ENCODE results near the gene GOLGB1.

DNA sequence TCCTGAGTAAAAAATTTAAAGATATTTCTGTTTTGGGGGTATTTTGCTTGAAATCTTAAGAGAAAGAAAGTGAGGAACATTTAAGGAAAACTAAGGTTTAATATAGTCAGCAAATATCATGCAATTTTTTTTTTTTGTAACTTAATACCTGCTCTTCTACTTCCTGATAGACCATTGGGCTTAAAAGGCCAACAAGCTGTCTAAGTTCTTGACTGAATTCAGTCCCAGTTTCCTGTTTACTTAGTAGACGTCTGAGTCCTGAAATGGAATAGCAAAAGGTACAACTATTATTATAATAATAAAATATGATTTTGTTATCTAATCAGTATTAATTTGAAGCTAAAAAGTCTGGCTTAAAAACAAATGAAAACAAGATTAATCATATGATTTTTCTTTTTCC, 47.4 kb upstream of the GOLGB1 start:
- TF ChIP-seq BHLHE40 (IDR thresholded peaks at IDR 0.05; ENCODE audit: low read depth, low read length) (no peak), POLR2A (IDR thresholded peaks at IDR 0.05; ENCODE audit: low read depth, low read length) (no peak), CEBPB (IDR thresholded peaks at IDR 0.05; ENCODE audit: low read depth, low read length) (no peak), MAFK (IDR thresholded peaks at IDR 0.05; ENCODE audit: low read depth, low read length) (no peak), RCOR1 (IDR thresholded peaks at IDR 0.05; ENCODE audit: insufficient replicate concordance, low read length) (no peak), RFX5 (IDR thresholded peaks at IDR 0.05; ENCODE audit: low read depth, low read length) (no peak), MAZ (IDR thresholded peaks at IDR 0.05; ENCODE audit: borderline replicate concordance, low read depth, low read length) (no peak), CHD1 (IDR thresholded peaks at IDR 0.05; ENCODE audit: low read depth, low read length) (no peak)
- TF ChIP-seq, protein P1, sequence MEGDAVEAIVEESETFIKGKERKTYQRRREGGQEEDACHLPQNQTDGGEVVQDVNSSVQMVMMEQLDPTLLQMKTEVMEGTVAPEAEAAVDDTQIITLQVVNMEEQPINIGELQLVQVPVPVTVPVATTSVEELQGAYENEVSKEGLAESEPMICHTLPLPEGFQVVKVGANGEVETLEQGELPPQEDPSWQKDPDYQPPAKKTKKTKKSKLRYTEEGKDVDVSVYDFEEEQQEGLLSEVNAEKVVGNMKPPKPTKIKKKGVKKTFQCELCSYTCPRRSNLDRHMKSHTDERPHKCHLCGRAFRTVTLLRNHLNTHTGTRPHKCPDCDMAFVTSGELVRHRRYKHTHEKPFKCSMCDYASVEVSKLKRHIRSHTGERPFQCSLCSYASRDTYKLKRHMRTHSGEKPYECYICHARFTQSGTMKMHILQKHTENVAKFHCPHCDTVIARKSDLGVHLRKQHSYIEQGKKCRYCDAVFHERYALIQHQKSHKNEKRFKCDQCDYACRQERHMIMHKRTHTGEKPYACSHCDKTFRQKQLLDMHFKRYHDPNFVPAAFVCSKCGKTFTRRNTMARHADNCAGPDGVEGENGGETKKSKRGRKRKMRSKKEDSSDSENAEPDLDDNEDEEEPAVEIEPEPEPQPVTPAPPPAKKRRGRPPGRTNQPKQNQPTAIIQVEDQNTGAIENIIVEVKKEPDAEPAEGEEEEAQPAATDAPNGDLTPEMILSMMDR (conservative IDR thresholded peaks at IDR 0.05; ENCODE audit: low read depth, low read length) = no peak
- TF ChIP-seq, protein P2, sequence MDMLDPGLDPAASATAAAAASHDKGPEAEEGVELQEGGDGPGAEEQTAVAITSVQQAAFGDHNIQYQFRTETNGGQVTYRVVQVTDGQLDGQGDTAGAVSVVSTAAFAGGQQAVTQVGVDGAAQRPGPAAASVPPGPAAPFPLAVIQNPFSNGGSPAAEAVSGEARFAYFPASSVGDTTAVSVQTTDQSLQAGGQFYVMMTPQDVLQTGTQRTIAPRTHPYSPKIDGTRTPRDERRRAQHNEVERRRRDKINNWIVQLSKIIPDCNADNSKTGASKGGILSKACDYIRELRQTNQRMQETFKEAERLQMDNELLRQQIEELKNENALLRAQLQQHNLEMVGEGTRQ (IDR thresholded peaks at IDR 0.05; ENCODE audit: low read depth, low read length) = no peak
